ENCODE measurements around the gene DLGAP1.

Gene DLGAP1

DNA sequence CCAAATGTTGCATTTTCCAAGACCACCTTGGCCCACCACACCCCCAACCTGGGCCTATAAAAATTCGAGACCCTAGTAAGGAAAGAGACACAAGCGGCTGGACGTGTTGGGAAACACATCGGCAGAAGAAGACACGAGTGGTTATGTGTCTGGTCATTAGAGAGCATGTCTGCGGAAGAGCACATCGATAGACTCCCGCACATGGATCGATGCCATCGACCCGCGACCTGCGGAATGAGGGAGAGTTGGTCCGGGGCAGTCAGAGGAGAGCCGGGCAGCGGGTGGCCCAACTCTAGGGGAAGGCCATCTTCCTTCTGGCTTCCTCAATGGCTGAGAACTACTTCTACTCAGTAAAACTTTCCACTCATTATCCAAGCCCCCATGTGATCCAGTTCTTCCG, 785.7 kb downstream of the DLGAP1 start:
- Histone ChIP-seq H3K4me3 (no peak overlapping the region), H3K27ac (no peak overlapping the region)
- no peak for DNase-seq (ENCODE audit: low spot score)
- no peak for TF ChIP-seq CTCF (IDR thresholded peaks at IDR 0.05)

- Histone ChIP-seq H3K27ac (no peak overlapping the region), H3K4me3 (no peak overlapping the region)
- DNase-seq (ENCODE audit: low spot score), result no peak
- no peak for TF ChIP-seq CTCF (IDR thresholded peaks at IDR 0.05)
Measured at GRCh38 chr18:3667255-3668137, 787.6 kb downstream of the DLGAP1 start.

DNA sequence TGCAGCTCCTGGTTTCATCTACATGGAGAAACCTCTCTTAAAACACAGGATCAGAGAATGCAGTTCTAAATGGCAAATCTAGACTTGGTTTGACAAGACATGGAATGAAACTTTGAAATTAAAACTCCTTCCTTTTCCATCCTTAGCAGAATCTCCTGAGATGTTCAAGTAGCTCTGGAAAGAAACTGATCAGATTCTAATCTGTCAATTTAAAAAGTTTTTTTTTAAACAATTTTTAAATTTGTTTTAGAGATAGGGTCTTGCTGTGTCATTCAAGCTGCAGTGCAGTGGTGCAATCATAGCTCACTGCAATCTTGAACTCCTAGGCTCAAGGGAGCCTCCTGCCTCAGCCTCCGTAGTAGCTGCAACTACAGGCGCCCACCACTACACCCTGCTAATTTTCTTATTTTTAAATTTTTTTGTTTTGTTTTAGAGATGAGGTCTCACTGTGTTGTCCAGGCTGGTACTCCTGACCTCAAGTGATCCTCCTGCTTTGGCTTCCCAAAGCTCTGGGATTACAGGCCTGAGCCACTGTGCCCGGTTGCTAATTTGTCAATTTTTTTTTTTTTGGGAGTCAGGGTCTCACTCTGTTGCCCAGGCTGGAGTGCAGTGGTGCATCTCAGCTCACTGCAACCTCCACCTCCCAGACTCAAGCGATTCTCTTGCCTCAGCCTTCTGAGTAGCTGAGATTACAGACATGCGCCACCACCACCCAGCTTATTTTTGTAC, 788.4 kb downstream of the DLGAP1 start:
- DNase-seq (ENCODE audit: low spot score), result no peak
- peak; percentile 4 for TF ChIP-seq CTCF (IDR thresholded peaks at IDR 0.05)
- H3K27ac ChIP-seq, result no peak overlapping the region
- no peak overlapping the region for H3K4me3 ChIP-seq

- TF ChIP-seq CTCF (IDR thresholded peaks at IDR 0.05), result peak; percentile 77
- peak; percentile 87 for DNase-seq (ENCODE audit: low spot score)
- Histone ChIP-seq H3K27ac (peak overlapping the region; percentile 28 to 40), H3K4me3 (peak overlapping the region; percentile 23)
Measured at GRCh38 chr18:3665780-3666525, 789.2 kb downstream of the DLGAP1 start.

- DNase-seq (ENCODE audit: low spot score), result no peak
- H3K4me3 ChIP-seq, result no peak overlapping the region
- TF ChIP-seq CTCF (IDR thresholded peaks at IDR 0.05), result no peak
- no peak overlapping the region for H3K27ac ChIP-seq
Measured at GRCh38 chr18:3665204-3665603, 789.9 kb downstream of the DLGAP1 start.

GRCh38 chr18:3664563-3665178, 790.4 kb downstream of the DLGAP1 start:
- no peak overlapping the region for H3K4me3 ChIP-seq
- DNase-seq (ENCODE audit: low spot score), result no peak
- TF ChIP-seq CTCF (IDR thresholded peaks at IDR 0.05), result no peak
- no peak overlapping the region for H3K27ac ChIP-seq
